HuH-7.5 (cell line): ENCODE measurements around the gene CSAG1.
"Not testable (repeated sequence)": the region's sequence is repeated elsewhere in the genome, so short reads cannot be mapped to it uniquely, and the experiment has no call there.

Experiments used
- DNase-seq: peaks from one replicate; pipeline ENCODE4 v3.0.0; 2011; ENCODE audit warnings: low spot score

CSAG1 gene

GRCh38 chrX:152733261-152733975 lies at the start of gene CSAG1, which contains the start of gene MAGEA12:
TSS of gene CSAG1 (minus strand) at chrX:152733721. CDS start at chrX:152732460, 1,261 bp downstream.
TSS of gene MAGEA12 (plus strand) at chrX:152733757. CDS start at chrX:152736162, 2,405 bp downstream.
- no peak for DNase-seq

DNA sequence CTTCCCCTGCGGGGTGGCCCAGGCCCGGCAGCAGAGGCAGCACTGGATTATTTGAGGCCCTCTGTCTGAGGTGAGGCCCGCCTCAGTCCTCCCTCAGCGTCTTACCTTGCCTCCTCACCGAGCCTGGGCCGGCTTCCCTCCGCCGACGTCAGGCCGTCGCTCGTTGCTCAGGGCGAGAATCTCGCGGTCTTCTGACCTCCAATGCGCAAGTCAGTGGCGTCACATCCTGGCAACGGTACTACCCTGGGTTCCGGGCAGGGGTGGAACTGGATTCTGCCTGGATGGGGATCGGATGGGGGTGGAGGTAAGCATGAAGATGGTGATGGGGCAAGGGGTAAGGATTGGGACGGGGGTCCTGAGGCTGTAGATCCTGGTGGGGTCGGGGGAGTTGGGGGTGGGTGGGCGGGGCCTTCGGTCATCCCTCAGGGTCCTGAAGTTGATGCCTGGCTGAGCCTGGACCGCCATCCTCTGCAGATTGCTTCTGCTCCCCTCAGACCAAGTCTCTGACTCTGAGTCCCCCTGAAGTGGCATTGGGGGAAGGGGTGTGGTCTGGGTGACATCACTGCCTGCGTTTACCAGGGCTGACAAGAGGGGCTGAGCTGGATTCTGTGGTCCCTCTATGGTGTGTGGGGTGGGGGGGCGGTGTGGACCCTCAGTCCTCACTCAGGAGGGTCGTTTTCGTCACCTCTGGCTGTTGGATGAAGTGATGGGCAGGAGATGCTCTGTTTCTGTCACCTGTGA lies 36.2 kb upstream of the CSAG1 start, which contains the start of gene MAGEA6:
TSS of gene MAGEA6 (minus strand) at position 141 of the 741 bp plus-strand sequence. CDS start 2,039 bp downstream, outside the sequence.
- DNase-seq = not testable (repeated sequence)

GRCh38 chrX:152766562-152766961 lies 33.0 kb upstream of the CSAG1 start:
- not testable (repeated sequence) for DNase-seq

GRCh38 chrX:152761582-152761981 lies 28.1 kb upstream of the CSAG1 start:
- not testable (repeated sequence) for DNase-seq

DNA sequence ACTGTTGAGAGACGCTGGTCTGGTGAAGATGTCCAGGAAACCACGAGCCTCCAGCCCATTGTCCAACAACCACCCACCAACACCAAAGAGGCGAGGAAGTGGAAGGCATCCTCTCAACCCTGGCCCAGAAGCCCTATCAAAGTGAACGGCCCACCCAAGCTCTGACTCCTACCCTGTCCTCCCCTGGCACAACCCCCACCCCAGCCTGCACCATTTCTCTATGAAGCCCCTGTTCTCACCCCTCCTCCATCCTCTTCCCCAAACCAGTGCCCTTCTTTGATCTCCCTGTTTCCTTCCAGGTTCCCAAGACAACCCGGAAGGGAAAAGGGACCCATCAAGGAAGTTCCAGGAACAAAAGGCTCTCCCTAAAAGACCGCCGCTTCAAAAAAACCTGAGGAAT lies 26.0 kb upstream of the CSAG1 start:
- not testable (repeated sequence) for DNase-seq

- not testable (repeated sequence) for DNase-seq
Measured at GRCh38 chrX:152758918-152759317, 25.4 kb upstream of the CSAG1 start, which contains the start of gene CSAG3. TSS of gene CSAG3 (plus strand) at chrX:152759218.

DNA sequence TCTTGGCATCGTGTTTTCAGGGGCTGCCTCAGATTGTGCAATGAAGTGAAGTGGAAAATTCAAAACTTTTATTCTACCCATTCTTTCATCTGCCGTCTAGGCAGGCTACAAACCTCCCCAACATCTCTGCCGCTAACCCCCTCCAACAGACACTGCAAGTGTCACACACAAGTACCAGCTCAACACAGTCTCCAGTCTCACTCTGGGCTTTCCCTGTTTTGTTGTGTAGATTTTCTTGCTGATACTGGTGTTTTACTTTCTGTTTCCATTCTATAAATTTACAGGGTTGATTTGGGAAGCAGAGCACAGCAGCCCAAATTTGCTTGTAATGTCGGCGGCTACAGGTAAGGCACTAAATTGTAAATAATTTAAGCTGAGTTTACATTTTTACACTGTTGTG lies 21.4 kb upstream of the CSAG1 start:
- not testable (repeated sequence) for DNase-seq

DNA sequence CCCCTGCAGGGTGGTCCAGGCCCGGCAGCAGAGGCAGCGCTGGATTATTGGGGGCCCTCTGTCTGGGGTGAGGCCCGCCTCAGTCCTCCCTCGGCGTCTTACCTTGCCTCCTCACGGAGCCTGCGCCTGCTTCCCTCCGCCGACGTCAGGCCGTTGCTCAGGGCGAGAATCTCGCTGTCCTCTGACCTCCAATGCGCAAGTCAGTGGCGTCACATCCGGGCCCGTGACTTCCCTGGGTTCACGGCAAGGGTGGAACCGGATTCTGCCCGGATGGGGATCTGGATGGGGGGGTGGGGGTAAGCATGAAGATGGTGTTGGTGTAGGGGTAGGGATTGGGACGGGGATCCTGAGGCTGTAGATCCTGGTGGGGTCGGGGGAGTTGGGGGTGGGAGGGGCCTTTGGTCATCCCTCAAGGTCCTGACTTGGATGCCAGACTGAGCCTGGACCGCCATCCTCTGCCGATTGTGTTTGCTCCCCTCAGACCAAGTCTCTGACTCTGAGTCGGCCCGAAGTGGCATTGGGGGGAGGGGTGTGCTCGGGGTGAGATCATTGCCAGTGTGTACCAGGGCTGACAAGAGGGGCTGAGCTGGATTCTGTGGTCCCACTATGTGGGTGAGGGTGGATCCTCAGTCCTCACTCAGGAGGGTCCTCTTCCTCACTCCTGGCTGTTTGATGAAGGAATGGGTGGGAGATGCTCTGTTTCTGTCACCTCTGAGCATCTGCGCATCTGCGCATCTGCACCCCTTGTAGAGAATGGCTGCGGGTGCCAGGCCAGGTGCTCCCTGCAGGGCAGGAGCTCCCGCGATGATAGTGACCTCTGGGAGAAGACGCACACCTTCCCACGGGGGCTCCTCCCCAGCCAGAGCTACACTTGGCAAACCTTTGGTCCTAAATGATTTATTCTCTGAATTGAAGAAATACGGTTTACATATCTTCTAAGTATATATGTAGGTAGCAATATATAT lies 20.4 kb upstream of the CSAG1 start, which contains the start of gene MAGEA2:
TSS of gene MAGEA2 (minus strand) at position 157 of the 965 bp plus-strand sequence. CDS start 2,479 bp downstream, outside the sequence.
- not testable (repeated sequence) for DNase-seq

DNA sequence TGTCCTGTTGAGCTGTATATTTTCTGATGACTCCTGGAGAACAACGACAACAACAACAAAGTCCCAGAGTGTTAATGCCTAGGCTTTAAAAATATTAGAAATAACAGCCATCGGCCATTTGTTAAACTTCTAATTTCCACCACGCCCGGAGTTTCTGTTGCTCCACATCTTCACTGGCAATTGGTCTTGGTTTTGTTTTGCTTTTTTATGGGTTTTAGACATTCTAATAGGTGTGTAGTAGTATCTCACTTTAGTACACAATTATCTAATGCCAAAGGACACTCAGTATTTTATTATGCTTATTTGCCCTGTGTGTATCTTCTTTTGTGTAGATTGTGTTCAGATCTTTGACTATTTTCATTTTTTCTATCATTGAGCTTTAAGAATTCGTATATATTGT lies 5.0 kb upstream of the CSAG1 start:
- DNase-seq = no peak

DNA sequence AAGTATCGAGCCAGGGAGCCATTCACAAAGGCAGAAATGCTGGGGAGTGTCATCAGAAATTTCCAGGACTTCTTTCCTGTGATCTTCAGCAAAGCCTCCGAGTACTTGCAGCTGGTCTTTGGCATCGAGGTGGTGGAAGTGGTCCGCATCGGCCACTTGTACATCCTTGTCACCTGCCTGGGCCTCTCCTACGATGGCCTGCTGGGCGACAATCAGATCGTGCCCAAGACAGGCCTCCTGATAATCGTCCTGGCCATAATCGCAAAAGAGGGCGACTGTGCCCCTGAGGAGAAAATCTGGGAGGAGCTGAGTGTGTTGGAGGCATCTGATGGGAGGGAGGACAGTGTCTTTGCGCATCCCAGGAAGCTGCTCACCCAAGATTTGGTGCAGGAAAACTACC lies 3.0 kb upstream of the CSAG1 start:
- not testable (repeated sequence) for DNase-seq

- DNase-seq = no peak
Measured at GRCh38 chrX:152735860-152736511, 2.5 kb upstream of the CSAG1 start.

GRCh38 chrX:152735101-152735500 lies 1.6 kb upstream of the CSAG1 start:
- DNase-seq = no peak

DNA sequence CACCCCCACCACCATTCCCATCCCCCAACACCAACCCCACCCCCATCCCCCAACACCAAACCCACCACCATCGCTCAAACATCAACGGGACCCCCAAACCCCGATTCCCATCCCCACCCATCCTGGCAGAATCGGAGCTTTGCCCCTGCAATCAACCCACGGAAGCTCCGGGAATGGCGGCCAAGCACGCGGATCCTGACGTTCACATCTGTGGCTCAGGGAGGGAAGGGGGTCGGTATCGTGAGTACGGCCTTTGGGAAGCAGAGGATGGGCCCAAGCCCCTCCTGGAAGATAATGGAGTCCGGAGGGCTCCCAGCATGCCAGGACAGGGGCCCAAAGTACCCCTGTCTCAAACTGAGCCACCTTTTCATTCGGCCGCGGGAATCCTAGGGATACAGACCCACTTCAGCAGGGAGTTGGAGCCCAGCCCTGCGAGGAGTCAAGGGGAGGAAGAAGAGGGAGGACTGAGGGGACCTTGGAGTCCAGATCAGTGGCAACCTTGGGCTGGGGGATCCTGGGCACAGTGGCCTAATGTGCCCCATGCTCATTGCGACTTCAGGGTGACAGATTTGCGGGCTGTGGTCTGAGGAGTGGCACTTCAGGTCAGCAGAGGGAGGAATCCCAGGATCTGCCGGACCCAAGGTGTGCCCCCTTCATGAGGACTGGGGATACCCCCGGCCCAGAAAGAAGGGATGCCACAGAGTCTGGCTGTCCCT lies 780 bp upstream of the CSAG1 start:
- DNase-seq = not testable (repeated sequence)

GRCh38 chrX:152725409-152725808 lies 8.1 kb downstream of the CSAG1 start:
- DNase-seq = no peak

- DNase-seq = not testable (repeated sequence)
Measured at GRCh38 chrX:152713815-152714787, 19.4 kb downstream of the CSAG1 start, which contains the start of gene MAGEA2B. TSS of gene MAGEA2B (plus strand) at chrX:152714628. CDS start at chrX:152717107, 2,479 bp downstream.

GRCh38 chrX:152713195-152713594 lies 20.3 kb downstream of the CSAG1 start:
- not testable (repeated sequence) for DNase-seq

GRCh38 chrX:152709173-152709572 lies 24.3 kb downstream of the CSAG1 start, which contains the start of gene CSAG2:
TSS of gene CSAG2 (minus strand) at chrX:152709273. CDS start at chrX:152709112, 161 bp downstream.
- DNase-seq = not testable (repeated sequence)

DNA sequence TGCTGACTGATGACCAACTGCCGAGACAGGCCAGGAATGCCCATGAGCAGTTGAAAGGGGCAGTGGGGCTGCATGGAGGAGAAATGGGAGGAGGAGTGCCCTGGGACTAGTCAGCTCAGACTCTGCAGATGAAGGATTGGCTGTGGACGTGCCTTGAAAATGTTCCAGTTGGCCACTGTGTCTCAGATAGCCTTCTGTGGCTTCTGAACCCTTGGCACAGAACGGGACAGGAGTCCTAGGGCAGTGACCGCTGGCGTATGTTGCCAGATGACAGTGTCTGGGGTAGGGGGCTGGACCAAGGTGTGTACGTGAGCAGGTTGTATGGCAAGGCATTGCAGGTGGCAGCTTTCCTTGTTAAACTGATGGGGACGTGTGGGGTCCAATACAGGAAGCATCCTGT lies 27.0 kb downstream of the CSAG1 start:
- not testable (repeated sequence) for DNase-seq

GRCh38 chrX:152700390-152700789 lies 33.1 kb downstream of the CSAG1 start:
- DNase-seq = not testable (repeated sequence)
